Gastroesophageal sphincter (tissue), 4 donors: ENCODE data around the gene MRRF. TPM values are rescaled to one million over a fixed set of nuclear protein-coding genes. Genes with fewer than 3 reads are reported as not detected.
A peak's percentile ranks its signal among the peaks of the same experiment; 100 is the strongest.

Experiments
- ATAC-seq: fragments of 150-250 bp; one replicate; pipeline ENCODE4 v1.9.1; 2016; ENCODE audit warnings: mild to moderate bottlenecking, moderate library complexity
- H3K27ac ChIP-seq, 4 donors: fragments of 200-600 bp; sonication (generic) in 3 of 4; 1 replicate in 3 of 4; 2 replicates in 1 of 4; pipeline ENCODE4 v1.5.1; 2016 to 2019
- H3K27me3 ChIP-seq: fragments of 200-600 bp; sonication (generic); one replicate; pipeline ENCODE4 v1.5.1; 2019
- H3K36me3 ChIP-seq, 2 donors: fragments of 200-600 bp; sonication (generic); one replicate each; pipeline ENCODE4 v1.5.1; 2019; ENCODE audit warnings: control low read depth in 1 of 2
- H3K4me1 ChIP-seq, 3 donors: fragments of 200-600 bp; sonication (generic); 1 replicate in 2 of 3; 2 replicates in 1 of 3; pipeline ENCODE4 v1.5.1; 2016 to 2019; ENCODE audit warnings: control low read depth in 2 of 3
- H3K4me3 ChIP-seq, 2 donors: fragments of 200-600 bp; sonication (generic); one replicate each; pipeline ENCODE4 v1.5.1; 2019; ENCODE audit warnings: mild to moderate bottlenecking in 1 of 2, moderate library complexity in 1 of 2
- H3K9me3 ChIP-seq, 3 donors: fragments of 200-600 bp; sonication (generic); one replicate each; pipeline ENCODE4 v1.5.1; 2017 to 2019; ENCODE audit warnings: control low read depth in 2 of 3
- CTCF ChIP-seq, 4 experiments: fragments of 200-600 bp in 2 of 4; fragments of 450-650 bp in 2 of 4; sonication (generic) in 1 of 4; IDR thresholded peaks; one replicate each; pipeline ENCODE4 v1.5.1; 2017 to 2019; ENCODE audit warnings: antibody characterized with exemption in 4 of 4, mild to moderate bottlenecking in 2 of 4, moderate library complexity in 2 of 4
- EP300 ChIP-seq: sonication (generic); formaldehyde crosslinking; IDR thresholded peaks from one replicate; pipeline ENCODE4 v1.6.1; 2017; ENCODE audit warnings: antibody characterized with exemption, mild to moderate bottlenecking
- POLR2A ChIP-seq, 2 donors: fragments of 450-650 bp; IDR thresholded peaks; one replicate each; pipeline ENCODE4 v1.6.1; 2017; ENCODE audit warnings: antibody characterized with exemption in 2 of 2, mild to moderate bottlenecking in 2 of 2, moderate library complexity in 1 of 2
- POLR2AphosphoS5 ChIP-seq: sonication (generic); formaldehyde crosslinking; IDR thresholded peaks from one replicate; pipeline ENCODE4 v1.6.1; 2017; ENCODE audit warnings: antibody characterized with exemption
- WGBS, 2 donors: methylation state at CpG; one replicate each; pipeline ENCODE4 v1.1.5; 2018; ENCODE audit warnings: low coverage in 1 of 2; 5-methylcytosine and 5-hydroxymethylcytosine counted together
- total RNA-seq, 4 donors: library from RNA; depleted of rRNA; stranded (reverse); fragments of >200 nt; gene quantifications; one replicate each; pipeline ENCODE4 v1.1.0, GENCODE V29; 2016

MRRF gene
- total RNA-seq, 4 donors from 2014 or later, result 24.1 to 38.0 (median 29.7) TPM

- no peaks in the 10 kb centered on the region for H3K27me3 ChIP-seq
- H3K4me3 ChIP-seq, result no peak overlapping the region
- H3K36me3 ChIP-seq, result peaks cover 0 to 80% of the 10 kb centered on the region in 2 donors
- no peak for TF ChIP-seq EP300
- peaks cover 3 to 34% (median 23%) of the 10 kb centered on the region in 3 donors for H3K4me1 ChIP-seq
- no peak for ATAC-seq
- H3K9me3 ChIP-seq, result no peaks in the 10 kb centered on the region
- no peak overlapping the region for H3K27ac ChIP-seq
- 55 to 60% methylated on average over 2 of the region's 2 CpGs for WGBS, 2 donors
Measured at GRCh38 chr9:122258886-122259415, 5.7 kb upstream of the MRRF start.

GRCh38 chr9:122261469-122261881, 3.2 kb upstream of the MRRF start:
- TF ChIP-seq CTCF (IDR thresholded peaks at IDR 0.05) (no peak), POLR2A (IDR thresholded peaks at IDR 0.05) (no peak), POLR2AphosphoS5 (no peak), EP300 (no peak)
- Histone ChIP-seq H3K27me3 (no peaks in the 10 kb centered on the region), H3K36me3 (peaks cover 0 to 54% of the 10 kb centered on the region in 2 donors), H3K27ac (peak overlapping the region in 3 of 4 donors; percentile 48 to 95 (median 91)), H3K9me3 (no peaks in the 10 kb centered on the region), H3K4me1 (peaks cover 8 to 50% (median 28%) of the 10 kb centered on the region in 3 donors), H3K4me3 (no peak overlapping the region)
- ATAC-seq, result peak; percentile 48
- WGBS, 2 donors, result 14% methylated on average over 1 of the region's 1 CpG; no CpG with 5 or more reads in 1 of the 2 donors

GRCh38 chr9:122262073-122262472, 2.6 kb upstream of the MRRF start:
- Histone ChIP-seq H3K4me3 (no peak overlapping the region), H3K36me3 (peaks cover 0 to 48% of the 10 kb centered on the region in 2 donors), H3K27me3 (no peaks in the 10 kb centered on the region), H3K4me1 (peaks cover 8 to 53% (median 28%) of the 10 kb centered on the region in 3 donors), H3K27ac (peak overlapping the region in 3 of 4 donors; percentile 48 to 95 (median 91)), H3K9me3 (no peaks in the 10 kb centered on the region)
- TF ChIP-seq EP300 (no peak), POLR2AphosphoS5 (no peak), CTCF (IDR thresholded peaks at IDR 0.05) (no peak), POLR2A (IDR thresholded peaks at IDR 0.05) (no peak)
- no peak for ATAC-seq
- 82 to 100% methylated on average over 1 of the region's 1 CpG for WGBS, 2 donors

GRCh38 chr9:122263699-122264349, 858 bp upstream of the MRRF start:
- WGBS, 2 donors, result 10 to 19% methylated on average over 8 to 13 of the region's 13 CpGs
- Histone ChIP-seq H3K36me3 (peaks cover 0 to 32% of the 10 kb centered on the region in 2 donors), H3K9me3 (no peaks in the 10 kb centered on the region), H3K4me1 (peaks cover 8 to 57% (median 28%) of the 10 kb centered on the region in 3 donors), H3K4me3 (peak overlapping the region; percentile 87 to 97), H3K27ac (peak overlapping the region; percentile 83 to 95 (median 91)), H3K27me3 (no peaks in the 10 kb centered on the region)
- TF ChIP-seq POLR2AphosphoS5 (no peak), CTCF (IDR thresholded peaks at IDR 0.05) (no peak), EP300 (no peak), POLR2A (IDR thresholded peaks at IDR 0.05) (no peak)
- ATAC-seq, result no peak

- 13 to 29% methylated on average over 9 to 17 of the region's 17 CpGs for WGBS, 2 donors
- ATAC-seq, result no peak
- TF ChIP-seq POLR2AphosphoS5 (no peak), CTCF (IDR thresholded peaks at IDR 0.05) (no peak)
Measured at GRCh38 chr9:122265149-122265915, 650 bp downstream of the MRRF start.

More at GRCh38 chr9:122265149-122265915, 650 bp downstream of the MRRF start:
- Histone ChIP-seq H3K27ac (peak overlapping the region; percentile 83 to 95 (median 91)), H3K9me3 (no peaks in the 10 kb centered on the region), H3K36me3 (peaks cover 0 to 17% of the 10 kb centered on the region in 2 donors), H3K4me1 (peaks cover 8 to 57% (median 28%) of the 10 kb centered on the region in 3 donors), H3K4me3 (peak overlapping the region; percentile 87 to 97), H3K27me3 (no peaks in the 10 kb centered on the region)
